Upper lobe of left lung (tissue), 6 donors: ENCODE results near the gene CACNB3. TPM values are rescaled to one million over a fixed set of nuclear protein-coding genes. Genes with fewer than 3 reads are reported as not detected.
A peak's percentile ranks its signal among the peaks of the same experiment; 100 is the strongest.
"Not testable (repeated sequence)": the region's sequence is repeated elsewhere in the genome, so short reads cannot be mapped to it uniquely, and the experiment has no call there.

ENCODE experiments used
- ATAC-seq, 2 donors: fragments of 200-7000 bp; cut with Tn5 transposase; one replicate each; pipeline ENCODE4 v1.9.1; 2022; ENCODE audit warnings: mild to moderate bottlenecking in 2 of 2, moderate library complexity in 2 of 2; ENCODE audit not compliant: low FRiP score in 2 of 2
- DNase-seq, 2 donors: peaks; one replicate each; pipeline ENCODE4 v3.0.0-alpha.2; 2019 to 2020
- H3K27ac ChIP-seq, 4 donors: fragments of 200-600 bp; sonication (generic); one replicate each; pipeline ENCODE4 v1.5.1; 2016 to 2019
- H3K27me3 ChIP-seq, 4 donors: fragments of 200-600 bp; sonication (generic); one replicate each; pipeline ENCODE4 v1.5.1; 2017 to 2019
- H3K36me3 ChIP-seq, 4 donors: fragments of 200-600 bp; sonication (generic); one replicate each; pipeline ENCODE4 v1.5.1; 2016 to 2019
- H3K4me1 ChIP-seq, 4 donors: fragments of 200-600 bp; sonication (generic); one replicate each; pipeline ENCODE4 v1.5.1; 2018 to 2019
- H3K4me3 ChIP-seq, 4 donors: fragments of 200-600 bp; sonication (generic); one replicate each; pipeline ENCODE4 v1.5.1; 2017 to 2019; ENCODE audit warnings: mild to moderate bottlenecking in 2 of 4, moderate library complexity in 1 of 4
- H3K9me3 ChIP-seq, 4 donors: fragments of 200-600 bp; sonication (generic); one replicate each; pipeline ENCODE4 v1.5.1; 2018 to 2019
- CTCF ChIP-seq, 6 experiments: fragments of 450-650 bp in 4 of 6; fragments of 200-600 bp in 2 of 6; sonication (generic) in 2 of 6; IDR thresholded peaks; one replicate each; pipeline ENCODE4 v1.5.1; 2016 to 2019; ENCODE audit warnings: antibody characterized with exemption in 6 of 6
- EP300 ChIP-seq, 4 donors: sonication (generic); formaldehyde crosslinking; IDR thresholded peaks; one replicate each; pipeline ENCODE4 v1.5.1; 2017; ENCODE audit warnings: antibody characterized with exemption in 4 of 4, control low read depth in 2 of 4
- POLR2A ChIP-seq, 4 donors: fragments of 450-650 bp; IDR thresholded peaks; one replicate each; pipeline ENCODE4 v1.5.1; 2016 to 2017; ENCODE audit warnings: antibody characterized with exemption in 4 of 4, mild to moderate bottlenecking in 2 of 4
- POLR2AphosphoS5 ChIP-seq, 2 donors: sonication (generic); formaldehyde crosslinking; IDR thresholded peaks; one replicate each; pipeline ENCODE4 v1.5.1; 2017; ENCODE audit warnings: antibody characterized with exemption in 2 of 2
- WGBS, 2 donors: methylation state at CpG; one replicate each; pipeline ENCODE4 v1.1.5; 2017 to 2018; 5-methylcytosine and 5-hydroxymethylcytosine counted together
- total RNA-seq, 6 donors: library from RNA; depleted of rRNA in 4 of 6; stranded (reverse); fragments of >200 nt in 4 of 6; gene quantifications; one replicate each; pipeline versions ENCODE4 v1.1.0 to v1.2.1, GENCODE V29; 2016 to 2021
- donor health status: DM: no; HTN: no; CAD: no; lungs with moderate emphysema.
- donor health status: DM: no; HTN: yes; CAD: no; lungs with severe emphysema.

Gene CACNB3
- total RNA-seq, 6 donors from 2014 or later: 9.1 to 21.2 (median 14.3) TPM

DNA sequence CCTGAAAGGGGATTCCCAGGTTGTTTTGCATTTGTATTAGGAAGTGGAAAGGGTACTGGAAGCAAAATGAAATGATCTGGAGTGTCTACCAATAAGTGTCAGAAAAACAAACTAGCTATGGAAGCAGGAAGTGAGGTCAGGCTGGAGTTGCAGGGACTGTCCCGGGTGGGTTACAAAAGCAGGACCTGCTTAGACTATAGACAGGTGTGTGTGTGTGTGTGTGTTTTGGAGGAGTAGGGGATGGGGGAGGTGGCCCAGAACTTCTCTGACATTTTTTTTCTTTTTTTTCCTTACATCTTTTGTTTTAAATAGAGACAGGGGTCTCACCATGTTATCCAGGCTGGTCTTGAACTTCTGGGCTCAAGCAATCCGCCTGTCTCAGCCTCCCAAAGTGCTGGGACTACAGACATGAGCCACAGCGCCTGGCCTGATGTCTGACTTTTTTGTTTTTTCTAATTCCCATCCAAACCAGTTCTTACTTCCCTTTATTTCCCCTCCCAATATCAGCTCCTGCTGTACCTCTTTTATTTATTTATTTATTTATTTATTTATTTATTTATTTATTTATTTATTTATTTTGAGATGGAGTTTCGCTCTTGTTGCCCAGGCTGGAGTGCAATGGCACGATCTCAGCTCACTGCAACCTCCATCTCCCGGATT is 47.9 kb downstream of the CACNB3 start:
- TF ChIP-seq POLR2A (IDR thresholded peaks at IDR 0.05) (no peak), EP300 (IDR thresholded peaks at IDR 0.05) (no peak), POLR2AphosphoS5 (IDR thresholded peaks at IDR 0.05) (no peak), CTCF (IDR thresholded peaks at IDR 0.05) (no peak)
- H3K27ac ChIP-seq: peak overlapping the region in 3 of 4 donors; percentile 35 to 76 (median 64)

GRCh38 chr12:48868451-48868850 is 50.2 kb downstream of the CACNB3 start:
- no peak for TF ChIP-seq EP300 (IDR thresholded peaks at IDR 0.05)
- TF ChIP-seq POLR2AphosphoS5 (IDR thresholded peaks at IDR 0.05): no peak
- no peak for TF ChIP-seq CTCF (IDR thresholded peaks at IDR 0.05)
- H3K36me3 ChIP-seq: no peaks in the 10 kb centered on the region
- no peak overlapping the region for H3K27ac ChIP-seq
- 92 to 94% methylated on average over 2 of the region's 2 CpGs for WGBS, 2 donors
- H3K9me3 ChIP-seq: no peaks in the 10 kb centered on the region
- ATAC-seq: no peak
- no peak for DNase-seq
- H3K27me3 ChIP-seq: no peaks in the 10 kb centered on the region
- peaks cover 9 to 25% (median 16%) of the 10 kb centered on the region in 4 donors for H3K4me1 ChIP-seq
- H3K4me3 ChIP-seq: no peak overlapping the region

More for the DNA sequence above, 47.9 kb downstream of the CACNB3 start:
- Histone ChIP-seq H3K4me1 (peaks cover 9 to 28% (median 16%) of the 10 kb centered on the region in 4 donors), H3K27me3 (no peaks in the 10 kb centered on the region), H3K4me3 (peak overlapping the region in 3 of 4 donors; percentile 56 to 80 (median 59)), H3K9me3 (no peaks in the 10 kb centered on the region), H3K36me3 (peaks cover 0 to 3% (median 0%) of the 10 kb centered on the region in 4 donors)
- ATAC-seq: peak; percentile 15 to 35
- WGBS, 2 donors: 73 to 76% methylated on average over 6 of the region's 6 CpGs
- no peak for DNase-seq

- Histone ChIP-seq H3K9me3 (no peaks in the 10 kb centered on the region), H3K27me3 (no peaks in the 10 kb centered on the region), H3K4me1 (peaks cover 9 to 18% (median 14%) of the 10 kb centered on the region in 4 donors), H3K4me3 (no peak overlapping the region), H3K36me3 (no peaks in the 10 kb centered on the region), H3K27ac (no peak overlapping the region)
- 63 to 73% methylated on average over 2 of the region's 2 CpGs for WGBS, 2 donors
- ATAC-seq: no peak
- TF ChIP-seq EP300 (IDR thresholded peaks at IDR 0.05): no peak
- no peak for TF ChIP-seq POLR2A (IDR thresholded peaks at IDR 0.05)
- no peak for TF ChIP-seq POLR2AphosphoS5 (IDR thresholded peaks at IDR 0.05)
- TF ChIP-seq CTCF (IDR thresholded peaks at IDR 0.05): no peak
- no peak for DNase-seq
Observed at GRCh38 chr12:48869191-48869590, 50.9 kb downstream of the CACNB3 start.

GRCh38 chr12:48873096-48873495 is 54.8 kb downstream of the CACNB3 start:
- TF ChIP-seq CTCF (IDR thresholded peaks at IDR 0.05): no peak
- no peak for TF ChIP-seq EP300 (IDR thresholded peaks at IDR 0.05)
- no peak for TF ChIP-seq POLR2A (IDR thresholded peaks at IDR 0.05)
- no peak for TF ChIP-seq POLR2AphosphoS5 (IDR thresholded peaks at IDR 0.05)
- Histone ChIP-seq H3K4me1 (no peaks in the 10 kb centered on the region), H3K4me3 (no peak overlapping the region), H3K27ac (no peak overlapping the region), H3K27me3 (no peaks in the 10 kb centered on the region), H3K9me3 (no peaks in the 10 kb centered on the region), H3K36me3 (no peaks in the 10 kb centered on the region)
- ATAC-seq: no peak
- 80 to 88% methylated on average over 4 of the region's 4 CpGs for WGBS, 2 donors
- DNase-seq: no peak

GRCh38 chr12:48873534-48873933 is 55.2 kb downstream of the CACNB3 start:
- 89 to 90% methylated on average over 8 of the region's 8 CpGs for WGBS, 2 donors
- not testable (repeated sequence) for H3K4me1 ChIP-seq, ATAC-seq, H3K27me3 ChIP-seq, H3K4me3 ChIP-seq, H3K36me3 ChIP-seq, H3K27ac ChIP-seq, H3K9me3 ChIP-seq
- DNase-seq: peak in 1 of 2 donors; percentile 25
